Brain microvascular endothelial cell (primary cell): Measurements from ENCODE around the gene SLC35E2B.
A peak's percentile ranks its signal among the peaks of the same experiment; 100 is the strongest.

Experiments used
- DNase-seq: peaks from one replicate; pipeline ENCODE4 v3.0.0-alpha.2; 2020
- H3K27ac ChIP-seq: fragments of 250-450 bp; sonication (Bioruptor Pico); 2 replicates; pipeline ENCODE4 v1.5.1; 2020; ENCODE audit warnings: mild to moderate bottlenecking, moderate library complexity
- H3K27me3 ChIP-seq: fragments of 250-450 bp; sonication (Bioruptor Pico); replicated peaks from 2 replicates; pipeline ENCODE4 v1.5.1; 2020; ENCODE audit warnings: mild to moderate bottlenecking
- H3K36me3 ChIP-seq: fragments of 250-450 bp; sonication (Bioruptor Pico); replicated peaks from 2 replicates; pipeline ENCODE4 v1.5.1; 2020; ENCODE audit warnings: mild to moderate bottlenecking
- H3K4me3 ChIP-seq: 2 replicates; pipeline ENCODE4 v1.5.1; 2011; ENCODE audit warnings: low read depth, mild to moderate bottlenecking, control low read depth, low read length, moderate library complexity
- CTCF ChIP-seq: IDR thresholded peaks from 2 replicates; pipeline ENCODE4 v1.5.1; 2011; ENCODE audit warnings: low read depth, mild to moderate bottlenecking, moderate library complexity, low read length, control low read depth, inconsistent platforms; ENCODE audit errors: missing control alignments
- in situ Hi-C: cut with HindIII; loops from 2 replicates; pipeline ENCODE4 v1.10.0; 2017; ENCODE audit warnings: low sequenced_read_pairs, low pct_ligation_motif_present

SLC35E2B gene

GRCh38 chr1:1630191-1630964 is 62.2 kb downstream of the SLC35E2B start:
- Histone ChIP-seq H3K4me3 (no peak overlapping the region), H3K27me3 (peaks cover 17% of the 10 kb centered on the region), H3K36me3 (peaks cover 4% of the 10 kb centered on the region), H3K27ac (no peak overlapping the region)
- DNase-seq, result peak; percentile 56
- in situ Hi-C loops, result no loop called here
- TF ChIP-seq CTCF, result no peak

GRCh38 chr1:1629430-1630190 is 63.0 kb downstream of the SLC35E2B start:
- Histone ChIP-seq H3K4me3 (no peak overlapping the region), H3K27ac (no peak overlapping the region), H3K36me3 (peaks cover 4% of the 10 kb centered on the region), H3K27me3 (peaks cover 17% of the 10 kb centered on the region)
- DNase-seq, result no peak
- TF ChIP-seq CTCF, result no peak
- in situ Hi-C loops, result no loop called here

- in situ Hi-C loops, result no loop called here
Observed at GRCh38 chr1:1628754-1629429, 63.7 kb downstream of the SLC35E2B start.

GRCh38 chr1:1627829-1628753 is 64.5 kb downstream of the SLC35E2B start:
- peaks cover 4% of the 10 kb centered on the region for H3K36me3 ChIP-seq
- H3K27ac ChIP-seq, result no peak overlapping the region
- TF ChIP-seq CTCF, result peak; percentile 5
- no peak overlapping the region for H3K4me3 ChIP-seq
- in situ Hi-C loops, result no loop called here
- no peak for DNase-seq
- H3K27me3 ChIP-seq, result peaks cover 17% of the 10 kb centered on the region

More at GRCh38 chr1:1628754-1629429, 63.7 kb downstream of the SLC35E2B start:
- Histone ChIP-seq H3K27me3 (peaks cover 17% of the 10 kb centered on the region), H3K4me3 (no peak overlapping the region), H3K27ac (no peak overlapping the region), H3K36me3 (peaks cover 4% of the 10 kb centered on the region)
- TF ChIP-seq CTCF, result no peak
- DNase-seq, result no peak

GRCh38 chr1:1627261-1627828 is 65.2 kb downstream of the SLC35E2B start:
- Histone ChIP-seq H3K4me3 (no peak overlapping the region), H3K36me3 (peaks cover 4% of the 10 kb centered on the region), H3K27me3 (peaks cover 17% of the 10 kb centered on the region), H3K27ac (no peak overlapping the region)
- no peak for DNase-seq
- in situ Hi-C loops, result no loop called here
- TF ChIP-seq CTCF, result no peak
